IPS-18c (cell line): ENCODE results near the gene SESTD1.

Source experiments
- H3K4me3 ChIP-seq: 2 replicates; pipeline ENCODE4 v1.7.0; 2013; ENCODE audit warnings: low read depth, mild to moderate bottlenecking, low read length, moderate library complexity; ENCODE audit not compliant: insufficient read depth
- H3K9me3 ChIP-seq: one replicate; pipeline ENCODE4 v1.6.1; 2013; ENCODE audit warnings: mild to moderate bottlenecking, low read length, moderate library complexity; ENCODE audit not compliant: control insufficient read depth, insufficient read depth

Gene SESTD1

DNA sequence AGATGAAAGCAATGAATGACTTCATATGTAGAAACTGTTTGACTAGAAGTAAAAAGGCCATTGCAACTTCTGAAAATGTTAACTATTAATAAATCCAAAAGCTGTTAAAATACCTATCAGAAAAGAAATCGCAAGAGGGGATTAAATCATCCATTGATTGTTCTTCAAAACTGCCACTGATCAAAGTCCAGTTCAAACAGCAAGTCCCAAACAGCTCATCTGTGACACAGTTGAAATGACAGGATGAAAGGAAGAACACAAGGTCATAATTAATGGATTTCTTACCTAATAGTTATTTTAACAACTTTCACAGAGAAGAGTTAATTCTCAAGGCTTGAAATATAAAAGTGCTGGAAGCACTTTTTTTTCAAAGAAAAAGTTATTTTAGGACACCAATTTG lies 90.4 kb downstream of the SESTD1 start:
- H3K4me3 ChIP-seq, result no peak overlapping the region
- H3K9me3 ChIP-seq, result no peaks in the 10 kb centered on the region

DNA sequence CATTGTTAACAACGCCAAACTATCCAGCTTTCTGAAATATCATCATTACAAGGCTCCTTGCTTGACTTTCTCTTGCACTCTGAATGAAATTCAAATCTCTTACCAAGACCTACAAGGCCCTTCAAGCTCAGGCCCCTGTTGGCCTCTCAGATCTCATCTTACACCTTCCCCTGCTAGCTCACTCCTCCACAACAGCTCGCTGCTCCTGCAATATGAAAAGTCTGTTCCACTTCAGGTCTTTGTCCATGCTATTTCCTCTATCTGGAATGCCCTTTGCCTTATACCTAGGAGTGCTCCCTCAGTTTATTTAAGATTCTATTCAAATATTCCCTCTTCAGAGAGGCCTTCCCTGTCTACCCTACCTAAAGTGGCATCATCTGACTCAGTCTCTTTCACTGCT lies 91.7 kb downstream of the SESTD1 start:
- H3K4me3 ChIP-seq, result no peak overlapping the region
- H3K9me3 ChIP-seq, result no peaks in the 10 kb centered on the region

DNA sequence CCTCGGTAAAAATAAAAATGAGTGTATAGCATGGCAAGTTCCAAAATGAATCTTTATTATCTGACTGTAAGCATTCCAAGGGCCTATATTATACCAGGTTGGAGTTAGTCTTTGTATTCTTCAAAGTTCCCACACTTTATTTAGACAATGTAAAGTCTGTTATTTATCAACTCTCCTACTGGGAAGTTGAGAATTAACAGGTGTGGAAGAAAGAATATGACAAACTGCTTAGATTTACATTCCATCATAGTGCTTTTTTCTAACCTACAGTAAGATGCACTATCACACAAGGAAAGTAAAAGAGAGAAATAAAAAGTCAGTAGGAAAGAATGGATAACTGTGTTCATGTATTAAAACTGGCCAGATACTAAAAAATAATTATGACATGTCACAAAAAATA lies 93.3 kb downstream of the SESTD1 start:
- Histone ChIP-seq H3K4me3 (no peak overlapping the region), H3K9me3 (no peaks in the 10 kb centered on the region)

DNA sequence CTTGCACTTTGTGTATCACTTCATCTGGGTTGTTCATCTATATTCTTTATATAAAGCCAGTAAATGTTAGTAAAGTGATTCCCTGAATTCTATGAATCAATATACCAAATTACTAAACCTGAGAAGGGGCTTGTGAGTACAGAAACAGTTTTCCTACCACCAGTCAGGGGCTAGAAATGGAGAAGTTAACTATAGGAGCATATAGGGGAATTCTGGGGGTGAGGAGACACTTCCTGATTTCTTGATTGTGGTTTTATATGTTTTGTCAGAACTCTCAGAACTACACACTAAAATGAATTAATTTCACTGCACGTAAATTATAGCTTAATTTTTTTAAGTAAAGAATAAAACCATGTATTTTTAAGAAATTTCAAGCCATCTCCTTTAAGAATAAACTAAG lies 93.7 kb downstream of the SESTD1 start:
- Histone ChIP-seq H3K9me3 (no peaks in the 10 kb centered on the region), H3K4me3 (no peak overlapping the region)

DNA sequence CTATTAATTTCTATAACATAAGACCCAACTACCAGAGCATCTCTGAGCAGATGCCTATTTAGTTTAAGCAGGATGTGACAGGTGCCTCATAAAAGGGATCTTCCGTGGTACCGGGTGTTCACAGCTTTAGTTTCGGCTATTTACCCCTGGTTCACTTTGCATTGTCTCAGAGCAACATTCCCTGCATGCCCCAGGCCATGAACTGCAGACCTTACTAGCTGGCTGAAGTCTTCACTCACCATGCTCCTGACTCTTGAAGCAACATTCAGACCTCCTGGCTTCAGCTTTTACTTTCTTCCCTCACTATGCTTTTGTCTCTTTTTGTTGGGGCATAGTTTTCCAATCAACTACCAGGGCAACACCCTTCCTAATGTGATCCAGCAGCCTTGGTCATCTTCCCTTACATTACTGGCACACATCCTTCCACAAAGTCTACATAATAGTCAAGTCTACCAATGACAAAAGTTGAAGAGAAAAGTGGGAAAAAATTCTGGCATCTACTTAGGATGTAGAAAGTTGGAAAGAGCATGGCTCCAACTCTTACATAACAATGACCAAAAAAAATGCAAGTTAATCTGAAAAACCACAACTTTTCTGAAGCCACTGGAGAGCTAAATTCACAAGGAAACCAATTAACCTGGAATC lies 99.2 kb downstream of the SESTD1 start:
- Histone ChIP-seq H3K4me3 (no peak overlapping the region), H3K9me3 (no peaks in the 10 kb centered on the region)

DNA sequence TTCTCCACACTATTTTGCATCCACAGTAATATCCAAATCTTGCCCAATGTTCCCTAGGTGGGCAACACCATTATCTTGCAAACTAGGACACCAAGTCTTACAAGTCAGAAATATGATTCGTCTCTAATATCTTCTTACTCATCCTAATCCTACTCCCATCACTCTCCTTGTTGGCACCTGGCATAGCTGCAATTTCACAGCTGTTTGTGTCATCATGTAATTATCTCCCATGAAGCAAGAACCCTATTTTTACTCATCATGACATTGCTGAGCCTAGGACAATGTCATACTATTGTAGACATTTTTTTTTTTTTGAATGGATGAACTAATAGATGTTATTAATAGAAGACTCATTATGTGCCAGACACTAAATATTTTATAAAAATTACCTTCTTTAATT lies 123.4 kb downstream of the SESTD1 start:
- Histone ChIP-seq H3K9me3 (no peaks in the 10 kb centered on the region), H3K4me3 (no peak overlapping the region)

DNA sequence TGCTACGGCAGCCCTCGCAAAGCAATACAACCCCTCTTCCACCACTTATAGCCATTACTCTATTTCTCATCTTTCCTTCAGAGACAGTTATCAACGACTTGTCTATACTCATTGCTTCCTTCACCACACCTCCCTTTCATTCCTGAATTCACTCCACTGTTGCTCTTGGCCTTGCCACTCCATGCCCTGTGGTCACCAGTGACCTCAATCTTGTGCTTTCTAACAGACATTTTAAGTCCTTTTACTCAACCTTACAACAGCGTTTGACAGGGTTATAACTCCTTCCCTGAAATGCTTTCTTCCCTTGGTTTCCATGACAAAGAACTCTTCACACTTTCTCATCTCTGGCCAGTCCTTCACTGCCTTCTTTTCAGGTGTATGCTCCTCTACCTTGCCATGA lies 124.1 kb downstream of the SESTD1 start:
- H3K9me3 ChIP-seq, result no peaks in the 10 kb centered on the region

DNA sequence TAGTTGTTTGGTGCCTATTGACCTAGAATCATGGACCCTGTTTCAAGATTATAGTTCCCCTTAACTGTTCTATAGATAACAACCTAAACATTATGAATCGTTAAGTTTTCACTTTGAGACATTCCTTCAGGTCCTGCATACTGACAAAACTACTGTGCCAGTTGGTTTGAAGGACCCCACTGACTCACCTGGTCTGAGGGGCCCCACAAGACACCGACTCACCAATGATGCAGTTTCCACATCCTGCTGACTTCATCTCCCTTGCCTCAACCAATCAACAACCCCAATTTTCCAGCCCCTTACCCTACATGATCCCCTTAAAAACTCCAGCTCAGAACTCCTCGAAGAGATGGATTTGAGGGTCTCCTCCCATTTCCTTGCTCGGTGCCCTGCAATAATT lies 125.1 kb downstream of the SESTD1 start:
- H3K9me3 ChIP-seq, result no peaks in the 10 kb centered on the region
- H3K4me3 ChIP-seq, result no peak overlapping the region

More for the DNA sequence above, 124.1 kb downstream of the SESTD1 start:
- H3K4me3 ChIP-seq, result no peak overlapping the region

DNA sequence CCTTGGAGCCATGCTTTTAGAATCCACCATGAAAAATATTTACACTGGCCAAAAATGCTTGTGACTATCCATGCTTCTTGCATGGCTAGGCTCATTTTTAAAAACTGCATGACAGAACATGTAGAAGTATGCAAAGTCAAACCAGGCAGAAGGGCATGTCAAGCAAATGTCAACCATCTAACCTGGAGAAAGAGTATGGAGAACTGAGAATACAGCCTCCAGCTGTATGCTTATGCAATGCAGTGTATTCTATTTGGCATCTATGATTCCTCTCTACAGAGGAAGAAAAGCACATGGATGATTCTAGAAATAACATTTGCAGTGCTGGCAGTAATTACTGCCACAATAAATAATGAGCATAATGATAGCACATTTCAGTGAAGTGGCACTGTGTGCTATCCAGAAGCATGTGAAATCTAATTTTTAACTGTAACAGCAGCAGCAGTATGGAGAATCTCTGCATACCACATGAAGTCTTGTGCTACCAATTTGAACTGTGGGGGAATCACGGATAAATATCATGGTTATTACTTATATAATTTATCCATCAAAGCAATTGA lies 127.4 kb downstream of the SESTD1 start:
- no peak overlapping the region for H3K4me3 ChIP-seq
- no peaks in the 10 kb centered on the region for H3K9me3 ChIP-seq

DNA sequence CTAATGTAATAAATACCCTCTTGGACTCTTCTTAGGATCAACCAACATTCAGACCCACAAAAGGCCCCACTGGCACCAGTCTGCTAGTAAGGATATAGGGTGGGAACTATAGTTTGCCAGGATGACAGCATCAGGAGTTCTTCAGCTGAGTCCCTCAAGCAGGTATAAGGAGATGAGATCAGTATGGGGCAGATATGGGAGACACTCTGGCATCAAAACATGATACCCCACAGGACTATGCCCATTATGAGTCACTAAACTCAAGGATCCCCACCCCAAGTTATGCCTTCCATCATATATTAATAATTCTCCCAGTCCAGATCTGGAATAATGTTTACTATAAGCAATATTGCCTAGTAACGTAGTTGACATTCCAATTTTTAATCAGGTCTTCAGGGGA lies 131.6 kb downstream of the SESTD1 start:
- no peaks in the 10 kb centered on the region for H3K9me3 ChIP-seq
- H3K4me3 ChIP-seq, result no peak overlapping the region

DNA sequence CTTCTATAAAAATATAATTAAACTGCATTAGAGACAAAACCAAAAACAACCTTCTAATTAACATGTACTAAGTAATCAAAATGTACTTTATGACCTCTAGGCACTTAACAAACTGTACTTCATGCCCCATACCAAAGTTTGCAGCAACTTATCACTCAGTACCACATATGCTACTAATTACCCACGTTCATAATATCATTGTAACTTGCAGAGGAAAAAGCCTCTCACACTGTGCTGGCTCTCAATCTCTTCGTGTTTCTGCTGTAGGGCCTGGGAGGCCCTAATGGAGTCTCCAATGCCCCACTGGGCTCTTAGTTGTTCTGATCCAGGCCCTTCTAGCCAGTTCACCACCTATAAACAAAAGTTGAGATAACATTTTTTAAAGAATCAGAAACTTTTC lies 132.6 kb downstream of the SESTD1 start:
- Histone ChIP-seq H3K4me3 (no peak overlapping the region), H3K9me3 (no peaks in the 10 kb centered on the region)

DNA sequence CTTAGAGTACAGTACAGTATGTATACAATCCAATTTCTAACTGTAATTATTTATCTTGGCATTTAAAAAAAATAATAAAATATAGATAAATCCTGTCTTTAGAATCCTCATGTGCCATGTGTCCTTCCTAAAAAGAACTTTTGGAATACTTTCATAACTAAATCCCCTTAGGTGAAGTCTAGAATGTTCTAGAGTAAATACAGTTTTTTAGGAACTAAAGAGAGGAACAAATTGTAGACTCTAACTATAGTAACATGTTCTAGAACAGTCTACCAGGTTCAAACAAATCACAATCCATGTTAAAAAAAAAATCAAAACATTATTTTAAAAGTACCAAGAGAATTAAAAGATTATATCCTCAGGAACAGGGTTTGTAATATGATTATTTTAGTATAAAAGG lies 134.1 kb downstream of the SESTD1 start:
- H3K4me3 ChIP-seq, result no peak overlapping the region
- no peaks in the 10 kb centered on the region for H3K9me3 ChIP-seq

DNA sequence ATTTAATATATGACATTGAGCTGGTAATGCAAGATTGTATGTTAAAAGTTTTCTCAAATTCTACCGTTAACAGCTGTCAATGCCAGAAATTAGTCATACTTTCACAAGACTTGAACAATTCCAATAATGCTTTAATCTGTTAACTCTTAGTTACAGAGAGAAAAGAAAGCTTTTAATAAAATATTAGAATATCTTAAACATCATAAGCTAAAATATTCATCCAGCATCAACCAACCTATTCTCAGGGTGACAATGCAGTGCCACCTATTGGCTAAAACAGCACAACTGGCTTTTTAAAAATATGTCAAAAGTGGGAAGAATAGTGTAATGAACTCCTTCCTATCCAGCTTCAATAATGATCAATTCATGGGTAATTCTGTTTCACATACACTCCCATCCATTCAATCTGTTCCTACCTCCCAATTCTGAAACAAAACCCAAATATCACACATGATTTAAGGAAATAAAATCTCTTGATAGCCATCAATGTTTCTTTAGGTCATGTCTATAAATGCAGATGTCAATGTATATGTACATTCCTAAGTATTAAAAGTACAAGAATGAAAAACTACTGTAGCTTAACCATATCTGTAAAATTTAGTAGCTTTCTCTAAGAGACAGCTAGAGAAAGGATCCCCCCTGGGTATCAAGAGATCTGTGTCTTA lies 134.9 kb downstream of the SESTD1 start:
- no peaks in the 10 kb centered on the region for H3K9me3 ChIP-seq
- no peak overlapping the region for H3K4me3 ChIP-seq

DNA sequence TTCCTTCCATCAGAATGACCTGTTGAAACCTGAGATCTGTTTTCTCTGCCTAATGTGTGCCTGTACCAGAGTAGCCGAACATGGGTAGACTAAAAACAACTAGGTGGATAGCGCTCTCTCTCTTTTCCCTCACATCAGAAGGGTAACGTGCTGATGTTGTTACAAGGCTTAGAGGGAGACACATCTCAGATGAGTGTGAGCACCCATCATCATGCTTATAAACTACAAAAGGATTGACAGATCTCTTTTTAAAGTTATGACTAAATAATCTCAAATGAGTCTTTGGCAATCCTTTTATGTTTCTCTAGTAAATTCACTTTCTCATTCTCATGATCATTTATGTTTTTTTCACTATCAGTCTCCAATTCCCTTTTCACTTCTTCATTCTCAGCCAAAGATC lies 139.2 kb downstream of the SESTD1 start:
- no peak overlapping the region for H3K4me3 ChIP-seq
- no peaks in the 10 kb centered on the region for H3K9me3 ChIP-seq

DNA sequence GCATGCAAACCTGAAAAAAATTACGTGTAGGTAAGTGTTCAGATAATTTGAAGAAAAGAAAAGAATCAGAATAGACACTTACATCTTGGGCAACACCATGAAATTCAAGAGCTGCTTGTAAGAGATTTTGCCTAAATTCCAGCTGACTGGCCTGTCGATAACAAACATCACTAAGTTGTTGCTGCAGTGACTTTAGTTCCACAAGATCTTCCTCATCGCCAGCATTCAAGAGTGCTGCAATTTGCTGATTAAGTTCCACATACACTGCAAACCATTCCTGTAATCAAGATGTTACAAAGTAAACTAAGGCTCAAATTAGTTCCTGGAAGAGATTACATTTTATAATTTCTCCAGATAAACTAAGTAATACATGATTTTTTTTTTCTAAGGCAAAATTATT lies 140.3 kb downstream of the SESTD1 start:
- H3K9me3 ChIP-seq, result no peaks in the 10 kb centered on the region

DNA sequence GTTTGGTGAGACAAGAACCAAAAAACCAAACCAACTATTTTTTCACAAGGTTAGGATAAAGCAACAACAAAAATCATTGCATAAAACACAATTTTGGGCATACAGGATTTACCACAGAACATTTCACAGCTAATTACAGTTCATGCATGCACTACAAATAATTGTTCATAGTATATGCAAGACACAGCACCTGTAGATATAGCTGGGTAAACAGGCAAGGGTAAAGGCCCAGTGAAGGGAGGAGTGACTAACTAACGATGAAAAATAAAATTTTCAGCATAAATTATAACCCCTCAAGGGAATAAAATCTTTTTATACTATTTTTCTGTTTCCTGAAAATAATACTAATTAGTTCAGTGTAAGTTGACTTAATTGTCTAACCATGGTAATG lies 141.4 kb downstream of the SESTD1 start:
- Histone ChIP-seq H3K4me3 (no peak overlapping the region), H3K9me3 (no peaks in the 10 kb centered on the region)

More for the DNA sequence above, 140.3 kb downstream of the SESTD1 start:
- no peak overlapping the region for H3K4me3 ChIP-seq

DNA sequence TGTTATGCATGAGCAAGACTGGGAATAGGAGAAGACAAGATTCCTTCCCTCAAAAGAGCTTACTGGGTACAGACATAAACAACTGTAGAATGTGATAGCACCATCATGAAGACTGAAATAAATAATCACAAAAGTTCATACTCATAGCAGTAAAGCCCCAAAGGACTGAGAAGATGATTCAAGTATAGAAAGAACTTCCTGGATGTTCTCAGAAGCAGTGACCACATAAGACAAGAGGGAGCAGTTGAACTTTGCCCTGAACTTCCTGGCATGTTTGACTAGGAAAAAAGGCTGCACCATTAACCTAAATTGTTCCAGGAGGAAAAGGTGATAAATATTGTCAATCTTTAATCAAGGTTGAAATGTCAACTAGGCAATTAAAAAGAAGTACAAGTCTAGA lies 156.9 kb downstream of the SESTD1 start:
- H3K4me3 ChIP-seq, result no peak overlapping the region
- H3K9me3 ChIP-seq, result no peaks in the 10 kb centered on the region

DNA sequence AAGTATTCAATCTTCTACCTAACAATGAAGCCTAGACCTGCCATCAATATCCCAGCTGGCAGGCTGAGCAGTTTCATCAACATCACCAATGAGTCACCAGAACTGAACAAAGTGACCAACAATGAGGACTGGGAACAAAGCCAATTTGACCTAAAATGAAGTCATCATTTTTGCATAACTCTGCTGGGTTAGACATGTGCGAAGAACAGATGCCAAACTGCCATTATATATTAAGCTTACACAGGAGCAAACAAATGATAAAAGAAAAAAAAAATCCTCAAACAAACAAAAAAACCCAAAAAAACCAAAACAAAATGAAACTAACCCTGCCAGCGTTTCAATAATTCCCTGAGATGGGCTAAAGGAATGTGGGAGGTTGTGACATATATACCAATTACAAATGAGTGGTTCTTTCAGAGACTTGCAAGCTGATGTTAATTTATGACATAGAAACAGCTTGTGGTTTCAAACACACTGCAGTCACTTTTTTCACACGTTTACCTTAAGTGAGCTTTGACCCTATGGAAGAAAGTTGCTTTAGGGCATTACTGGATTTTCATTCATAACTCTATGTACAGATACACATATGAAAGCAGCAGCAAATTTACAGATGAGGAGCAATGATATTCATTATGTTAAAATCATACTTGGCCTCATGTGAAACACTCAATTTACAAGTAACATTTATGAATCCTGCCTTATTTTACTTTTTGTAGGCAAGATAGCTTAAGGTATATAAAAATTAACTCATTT lies 157.8 kb downstream of the SESTD1 start:
- Histone ChIP-seq H3K4me3 (no peak overlapping the region), H3K9me3 (no peaks in the 10 kb centered on the region)
